T47D (cell line): ENCODE results near the gene NUDT9.
"Not testable (repeated sequence)": the region's sequence is repeated elsewhere in the genome, so short reads cannot be mapped to it uniquely, and the experiment has no call there.

Experiments used
- DNase-seq, 2 experiments: peaks; one replicate each; pipeline versions ENCODE4 v3.0.0 to v3.0.0-alpha.2; 2011 to 2012; ENCODE audit warnings: low read depth in 1 of 2, low spot score in 1 of 2
- JUND ChIP-seq: IDR thresholded peaks from 2 replicates; pipeline ENCODE4 v1.6.1; 2012; ENCODE audit warnings: low read depth
- in situ Hi-C: cut with HindIII; loops from 2 replicates; pipeline ENCODE4 v1.10.0; 2016; ENCODE audit warnings: low sequenced_read_pairs, low pct_unique_long_range_greater_than_20kb

Gene NUDT9

GRCh38 chr4:87451537-87451936 lies 29.2 kb downstream of the NUDT9 start:
- no peak for TF ChIP-seq JUND
- in situ Hi-C loops = no loop called here
- no peak for DNase-seq

DNA sequence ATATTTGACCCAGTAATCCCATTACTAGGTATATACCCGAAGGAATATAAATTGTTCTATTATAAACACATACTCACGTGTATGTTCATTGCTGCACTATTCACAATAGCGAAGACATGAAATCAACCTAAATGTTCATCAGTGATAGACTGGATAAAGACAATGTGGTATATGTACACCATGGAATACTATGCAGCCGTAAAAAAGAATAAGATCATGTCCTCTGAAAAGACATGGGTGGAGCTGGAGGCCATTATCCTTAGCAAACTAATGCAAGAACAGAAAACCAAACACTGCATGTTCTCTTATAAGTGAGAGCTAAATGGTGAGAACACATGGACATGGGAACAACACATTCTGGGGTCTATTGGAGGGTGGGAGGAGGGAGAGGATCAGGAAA lies 36.5 kb downstream of the NUDT9 start:
- TF ChIP-seq JUND = no peak

GRCh38 chr4:87461281-87461700 lies 38.9 kb downstream of the NUDT9 start:
- no peak for TF ChIP-seq JUND
- in situ Hi-C loops = no loop called here
- no peak for DNase-seq

More for the DNA sequence above, 36.5 kb downstream of the NUDT9 start:
- in situ Hi-C loops = no loop called here
- no peak for DNase-seq

DNA sequence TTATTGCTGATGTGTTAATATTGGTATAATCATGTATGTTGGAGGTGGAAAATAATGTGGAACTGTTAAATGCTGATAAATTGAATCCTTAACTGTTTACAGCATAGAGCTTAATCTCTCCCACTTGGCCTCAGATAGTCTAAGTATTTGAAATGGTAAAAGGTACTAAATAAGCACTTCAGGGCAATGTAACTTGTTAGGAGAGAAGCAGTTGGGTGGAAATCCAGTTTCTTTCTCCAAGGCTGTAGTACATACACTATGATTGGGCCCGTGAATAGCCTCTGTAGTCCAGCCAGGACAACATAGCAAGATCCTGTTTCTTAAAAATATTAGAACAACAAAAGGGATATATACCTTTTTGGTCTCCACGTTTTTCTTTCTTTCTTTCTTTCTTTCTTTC lies 39.7 kb downstream of the NUDT9 start:
- no peak for TF ChIP-seq JUND
- DNase-seq = no peak
- in situ Hi-C loops = no loop called here

DNA sequence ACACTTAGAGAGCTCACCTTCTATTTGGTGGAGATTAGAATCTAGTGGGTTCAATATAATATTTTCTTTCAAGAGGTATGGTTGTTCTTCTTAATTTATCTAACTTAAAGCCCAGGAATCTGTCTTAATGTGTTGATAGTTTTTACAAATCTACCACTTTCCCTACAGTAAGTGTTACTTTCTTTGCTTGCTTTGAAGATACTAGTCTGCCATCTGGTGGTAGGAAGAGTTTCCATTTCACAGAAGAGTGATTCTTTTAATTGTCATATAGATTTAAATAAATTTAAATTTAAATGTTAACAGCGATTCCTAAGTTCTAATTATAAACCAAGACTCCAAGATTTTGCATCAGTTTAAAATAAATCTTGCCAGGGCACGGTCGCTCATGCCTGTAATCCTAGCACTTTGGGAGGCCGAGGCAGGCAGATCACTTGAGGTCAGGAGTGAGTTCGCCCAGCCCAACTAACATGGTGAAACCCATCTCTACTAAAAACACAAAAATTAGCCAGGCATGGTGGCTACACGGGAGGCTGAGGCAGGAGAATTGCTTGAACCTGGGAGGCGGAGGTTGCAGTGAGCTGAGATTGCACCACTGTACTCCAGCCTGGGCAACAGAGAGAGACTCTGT lies 43.5 kb downstream of the NUDT9 start:
- peak; percentile 2 to 55 for DNase-seq
- in situ Hi-C loops = no loop called here
- TF ChIP-seq JUND = no peak

- no peak for TF ChIP-seq JUND
- in situ Hi-C loops = no loop called here
- DNase-seq = no peak
These were observed 47.0 kb downstream of the NUDT9 start for GRCh38 chr4:87469390-87469789.

DNA sequence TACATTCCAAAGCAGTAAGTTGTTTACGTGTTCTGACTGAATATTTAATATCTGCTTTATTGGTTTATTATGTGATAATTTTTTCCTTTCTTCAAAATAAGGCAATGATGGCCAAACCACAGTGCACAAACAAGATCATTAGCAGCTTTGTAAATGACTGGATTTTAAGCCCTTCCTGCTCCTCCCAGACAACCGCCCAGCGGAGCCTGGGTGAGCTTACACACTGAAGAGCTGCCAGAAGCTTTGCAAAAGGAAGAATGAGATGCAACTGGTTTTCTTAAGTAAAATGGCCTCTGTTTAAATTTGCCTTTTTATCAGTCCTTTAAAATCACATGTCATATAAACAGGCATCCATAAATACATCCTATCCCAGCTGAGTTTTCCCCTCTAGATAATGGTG lies 54.6 kb downstream of the NUDT9 start:
- in situ Hi-C loops = no loop called here
- TF ChIP-seq JUND = no peak
- DNase-seq = no peak

- DNase-seq = no peak
- in situ Hi-C loops = no loop called here
- TF ChIP-seq JUND = no peak
These were observed 56.4 kb downstream of the NUDT9 start for GRCh38 chr4:87478732-87479250.

DNA sequence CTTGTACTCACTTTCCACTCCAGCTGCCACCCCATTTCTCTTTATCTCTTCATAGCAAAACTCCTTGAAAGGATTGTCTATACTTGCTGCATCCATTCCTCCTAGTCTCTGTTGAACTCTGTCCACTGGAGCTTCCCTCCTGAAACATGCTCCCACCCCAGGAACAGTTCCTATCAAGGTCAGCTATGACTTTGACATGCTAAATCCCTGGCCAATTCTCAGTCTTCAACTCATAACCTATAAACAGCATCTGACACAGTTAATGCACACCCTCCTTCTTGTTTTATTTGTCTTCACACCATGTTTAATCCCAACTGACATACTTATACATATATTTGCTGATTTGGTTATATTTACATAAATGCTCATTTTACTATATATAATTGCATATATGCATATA lies 59.0 kb downstream of the NUDT9 start:
- in situ Hi-C loops = no loop called here
- no peak for TF ChIP-seq JUND

GRCh38 chr4:87483247-87483646 lies 60.9 kb downstream of the NUDT9 start:
- DNase-seq, in situ Hi-C loops: not testable (repeated sequence)

More for the DNA sequence above, 59.0 kb downstream of the NUDT9 start:
- DNase-seq = no peak

DNA sequence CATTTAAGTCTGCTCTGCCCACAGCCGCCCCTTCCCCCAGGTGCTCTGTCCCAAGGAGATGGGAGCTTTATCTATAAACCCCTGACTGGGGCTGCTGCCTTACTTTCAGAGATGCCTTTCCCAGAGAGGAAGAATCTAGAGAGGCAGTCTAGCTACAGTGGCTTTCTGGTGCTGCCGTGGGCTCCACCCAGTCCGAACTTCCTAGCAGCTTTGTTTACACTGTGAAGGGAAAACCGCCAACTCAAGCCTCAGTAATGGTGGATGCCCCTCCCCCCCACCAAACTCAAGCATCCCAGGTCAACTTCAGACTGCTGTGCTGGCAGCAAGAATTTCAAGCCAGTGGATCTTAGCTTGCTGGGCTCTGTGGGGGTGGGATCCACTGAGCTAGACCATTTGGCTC lies 66.3 kb downstream of the NUDT9 start:
- DNase-seq, in situ Hi-C loops: not testable (repeated sequence)

- no peak for DNase-seq
- in situ Hi-C loops = no loop called here
- TF ChIP-seq JUND = no peak
These were observed 67.3 kb downstream of the NUDT9 start for GRCh38 chr4:87489678-87490077.

DNA sequence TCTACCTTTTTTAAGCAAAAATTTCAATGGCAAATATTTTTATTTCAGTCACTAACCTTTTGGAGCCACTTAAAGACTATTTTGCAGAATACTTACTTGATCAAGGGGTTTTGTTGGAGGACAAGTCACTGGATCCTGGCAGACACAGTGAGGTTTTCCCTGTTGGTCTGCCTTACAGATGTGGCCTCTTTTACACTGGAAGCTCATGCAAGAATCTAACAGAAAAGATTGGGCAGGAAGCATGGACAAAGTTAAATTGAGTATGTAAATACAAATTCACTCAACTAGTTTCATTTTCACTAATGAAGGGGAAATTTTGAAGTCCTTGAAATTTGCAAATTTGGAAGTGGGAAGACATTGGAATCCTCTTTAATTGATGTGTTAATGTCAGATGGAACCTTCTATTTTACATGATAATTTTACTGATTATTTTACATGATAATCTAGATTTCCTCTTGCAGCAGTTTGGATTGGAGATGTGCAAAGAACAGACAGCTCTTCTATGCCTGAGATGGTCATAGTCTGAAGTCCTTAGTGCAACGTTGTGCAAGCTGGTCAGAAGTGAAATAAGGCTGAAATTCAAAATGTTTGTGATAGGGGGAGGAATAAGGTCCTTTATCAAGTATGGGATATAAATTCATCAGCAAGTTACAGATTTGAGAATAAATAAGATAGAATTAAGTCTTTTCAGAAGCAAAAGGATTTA lies 68.4 kb downstream of the NUDT9 start:
- no peak for TF ChIP-seq JUND
- in situ Hi-C loops = no loop called here
- DNase-seq = no peak

DNA sequence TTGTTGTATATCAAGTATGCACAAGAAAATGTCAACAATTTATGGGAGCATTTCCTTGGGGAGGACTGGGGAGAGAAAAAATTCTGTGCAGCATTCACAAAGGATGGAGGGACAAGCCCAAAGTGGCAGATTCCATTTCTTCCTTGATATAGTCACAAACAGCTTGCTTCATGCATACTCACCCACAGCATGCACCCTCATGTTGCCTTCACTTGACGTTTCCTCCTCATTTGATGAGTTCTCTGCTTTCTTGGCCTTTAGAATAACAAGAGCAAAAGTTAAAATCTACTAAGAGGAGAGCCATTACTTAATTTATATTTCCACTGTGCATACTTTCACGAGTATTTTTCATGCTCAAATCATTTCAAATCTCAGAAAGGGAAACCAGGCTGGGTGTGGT lies 69.1 kb downstream of the NUDT9 start:
- DNase-seq = no peak
- TF ChIP-seq JUND = no peak
- in situ Hi-C loops = no loop called here

- DNase-seq, in situ Hi-C loops: not testable (repeated sequence)
These were observed 69.5 kb downstream of the NUDT9 start for GRCh38 chr4:87491851-87492250.
